Measurements from ENCODE around the gene CTSG.
"Not testable (repeated sequence)": the region's sequence is repeated elsewhere in the genome, so short reads cannot be mapped to it uniquely, and the experiment has no call there.

CTSG gene

GRCh38 chr14:24542346-24542936 lies 33.6 kb downstream of the CTSG start:
- peaks cover 8% of the 10 kb centered on the region; the same call in 1 of the 2 replicates for H3K9me3 ChIP-seq (ENCODE audit: insufficient read depth, low read length)
- H3K4me3 ChIP-seq (ENCODE audit: insufficient read length, low read depth) = no peak overlapping the region
- no peaks in the 10 kb centered on the region for H3K4me1 ChIP-seq (ENCODE audit: insufficient read depth, insufficient read length)
- H3K36me3 ChIP-seq (ENCODE audit: insufficient read depth, insufficient read length, low read length) = no peaks in the 10 kb centered on the region
- DNase-seq (ENCODE audit: low read depth, low spot score) = no peak
- no peaks in the 10 kb centered on the region for H3K27me3 ChIP-seq (ENCODE audit: insufficient read depth, insufficient read length)
- no peak for TF ChIP-seq ZNF274 (IDR thresholded peaks at IDR 0.05; ENCODE audit: low read depth, low read length)
- TF ChIP-seq SUZ12 (IDR thresholded peaks at IDR 0.05; ENCODE audit: extremely low read depth, insufficient read depth, insufficient read length) = no peak
- no peak for TF ChIP-seq YY1 (IDR thresholded peaks at IDR 0.05; ENCODE audit: insufficient read depth, insufficient read length)
- no peak overlapping the region for H3K9ac ChIP-seq (ENCODE audit: insufficient read length, low read depth)

- Histone ChIP-seq H3K27me3 (ENCODE audit: insufficient read depth, insufficient read length) (no peaks in the 10 kb centered on the region), H3K4me3 (ENCODE audit: insufficient read length, low read depth) (no peak overlapping the region), H3K9ac (ENCODE audit: insufficient read length, low read depth) (no peak overlapping the region), H3K36me3 (ENCODE audit: insufficient read depth, insufficient read length, low read length) (no peaks in the 10 kb centered on the region), H3K4me1 (ENCODE audit: insufficient read depth, insufficient read length) (no peaks in the 10 kb centered on the region), H3K9me3 (ENCODE audit: insufficient read depth, low read length) (no peaks in the 10 kb centered on the region)
- no peak for TF ChIP-seq YY1 (IDR thresholded peaks at IDR 0.05; ENCODE audit: insufficient read depth, insufficient read length)
- no peak for TF ChIP-seq SUZ12 (IDR thresholded peaks at IDR 0.05; ENCODE audit: extremely low read depth, insufficient read depth, insufficient read length)
- TF ChIP-seq ZNF274 (IDR thresholded peaks at IDR 0.05; ENCODE audit: low read depth, low read length) = no peak
- DNase-seq (ENCODE audit: low read depth, low spot score) = no peak
Measured at GRCh38 chr14:24535737-24536136, 40.3 kb downstream of the CTSG start.

GRCh38 chr14:24534286-24534685 lies 41.8 kb downstream of the CTSG start:
- Histone ChIP-seq H3K4me3 (ENCODE audit: insufficient read length, low read depth) (no peak overlapping the region), H3K4me1 (ENCODE audit: insufficient read depth, insufficient read length) (no peaks in the 10 kb centered on the region), H3K27me3 (ENCODE audit: insufficient read depth, insufficient read length) (no peaks in the 10 kb centered on the region), H3K9ac (ENCODE audit: insufficient read length, low read depth) (no peak overlapping the region), H3K36me3 (ENCODE audit: insufficient read depth, insufficient read length, low read length) (no peaks in the 10 kb centered on the region), H3K9me3 (ENCODE audit: insufficient read depth, low read length) (no peaks in the 10 kb centered on the region)
- DNase-seq (ENCODE audit: low read depth, low spot score) = no peak
- TF ChIP-seq YY1 (IDR thresholded peaks at IDR 0.05; ENCODE audit: insufficient read depth, insufficient read length) (no peak), ZNF274 (IDR thresholded peaks at IDR 0.05; ENCODE audit: low read depth, low read length) (no peak), SUZ12 (IDR thresholded peaks at IDR 0.05; ENCODE audit: extremely low read depth, insufficient read depth, insufficient read length) (no peak)

- not testable (repeated sequence) for H3K27me3 ChIP-seq (ENCODE audit: insufficient read depth, insufficient read length); H3K4me1 ChIP-seq (ENCODE audit: insufficient read depth, insufficient read length); H3K9ac ChIP-seq (ENCODE audit: insufficient read length, low read depth); H3K36me3 ChIP-seq (ENCODE audit: insufficient read depth, insufficient read length, low read length); DNase-seq (ENCODE audit: low read depth, low spot score); H3K9me3 ChIP-seq (ENCODE audit: insufficient read depth, low read length)
- H3K4me3 ChIP-seq (ENCODE audit: insufficient read length, low read depth) = peak overlapping the region; percentile 21
Measured at GRCh38 chr14:24525877-24526620, 50.0 kb downstream of the CTSG start.
